KMS-11 (cell line): ENCODE measurements around the gene PPP1R3G.

Experiments used
- H2AFZ ChIP-seq: fragments of 200-600 bp; sonication (generic); 2 replicates; pipeline ENCODE4 v1.6.1; 2016; ENCODE audit warnings: antibody characterized with exemption, mixed run types, low read depth
- H3K27ac ChIP-seq: fragments of 200-600 bp; sonication (generic); 2 replicates; pipeline ENCODE4 v1.6.1; 2016; ENCODE audit warnings: mild to moderate bottlenecking, mixed run types
- H3K27me3 ChIP-seq: fragments of 200-600 bp; sonication (generic); 2 replicates; pipeline ENCODE4 v1.6.1; 2017; ENCODE audit warnings: mild to moderate bottlenecking, low read depth, mixed run types, moderate library complexity; ENCODE audit not compliant: insufficient read depth
- H3K36me3 ChIP-seq: fragments of 200-600 bp; sonication (generic); 2 replicates; pipeline ENCODE4 v1.6.1; 2017; ENCODE audit warnings: mild to moderate bottlenecking, mixed run types; ENCODE audit not compliant: insufficient read depth
- H3K4me1 ChIP-seq: fragments of 200-600 bp; sonication (generic); 2 replicates; pipeline ENCODE4 v1.6.1; 2016; ENCODE audit warnings: mild to moderate bottlenecking, low read depth, mixed run types; ENCODE audit not compliant: poor library complexity, severe bottlenecking
- H3K4me2 ChIP-seq: fragments of 200-600 bp; sonication (generic); 2 replicates; pipeline ENCODE4 v1.7.0; 2016; ENCODE audit warnings: mild to moderate bottlenecking, mixed run types
- H3K4me3 ChIP-seq: fragments of 200-600 bp; sonication (generic); IDR thresholded peaks from 2 replicates; pipeline ENCODE4 v1.6.1; 2017; ENCODE audit warnings: low read depth, low read length, mixed read lengths; ENCODE audit not compliant: insufficient read depth
- H3K79me2 ChIP-seq: fragments of 200-600 bp; sonication (generic); 2 replicates; pipeline ENCODE4 v1.6.1; 2016; ENCODE audit warnings: low read depth, mixed run types; ENCODE audit not compliant: insufficient read depth
- H3K9ac ChIP-seq: fragments of 200-600 bp; sonication (generic); 2 replicates; pipeline ENCODE4 v1.6.1; 2016; ENCODE audit warnings: mild to moderate bottlenecking, mixed run types
- H4K20me1 ChIP-seq: fragments of 200-600 bp; sonication (generic); 2 replicates; pipeline ENCODE4 v1.6.1; 2016; ENCODE audit warnings: mild to moderate bottlenecking, mixed run types; ENCODE audit not compliant: insufficient read depth
- CTCF ChIP-seq: fragments of 200-600 bp; sonication (generic); conservative IDR thresholded peaks from 2 replicates; pipeline ENCODE4 v1.6.1; 2017; ENCODE audit warnings: low read depth, mild to moderate bottlenecking, antibody characterized with exemption, low read length, moderate library complexity, mixed read lengths

PPP1R3G gene

GRCh38 chr6:5063617-5064016 lies 21.5 kb upstream of the PPP1R3G start:
- Histone ChIP-seq H3K9ac (no peak overlapping the region), H3K4me3 (no peak overlapping the region), H3K4me1 (no peaks in the 10 kb centered on the region), H3K27me3 (no peaks in the 10 kb centered on the region), H3K79me2 (no peaks in the 10 kb centered on the region), H4K20me1 (no peaks in the 10 kb centered on the region), H3K4me2 (no peak overlapping the region), H3K27ac (no peak overlapping the region), H3K36me3 (no peaks in the 10 kb centered on the region), H2AFZ (no peak overlapping the region)
- no peak for TF ChIP-seq CTCF

- Histone ChIP-seq H3K9ac (no peak overlapping the region), H4K20me1 (no peaks in the 10 kb centered on the region), H3K27ac (no peak overlapping the region), H3K27me3 (no peaks in the 10 kb centered on the region), H3K4me1 (peaks cover 6% of the 10 kb centered on the region), H3K79me2 (no peaks in the 10 kb centered on the region), H2AFZ (no peak overlapping the region), H3K4me3 (no peak overlapping the region), H3K36me3 (no peaks in the 10 kb centered on the region), H3K4me2 (no peak overlapping the region)
- no peak for TF ChIP-seq CTCF
Observed at GRCh38 chr6:5066456-5067093, 18.6 kb upstream of the PPP1R3G start.

- Histone ChIP-seq H3K4me1 (peaks cover 13% of the 10 kb centered on the region), H4K20me1 (no peaks in the 10 kb centered on the region)
- no peak for TF ChIP-seq CTCF
Observed at GRCh38 chr6:5067305-5067704, 17.8 kb upstream of the PPP1R3G start.

GRCh38 chr6:5068153-5068751 lies 16.9 kb upstream of the PPP1R3G start:
- H3K4me3 ChIP-seq = no peak overlapping the region
- no peaks in the 10 kb centered on the region for H3K27me3 ChIP-seq
- no peak overlapping the region for H3K4me2 ChIP-seq
- H3K27ac ChIP-seq = no peak overlapping the region
- H3K36me3 ChIP-seq = no peaks in the 10 kb centered on the region
- H3K9ac ChIP-seq = no peak overlapping the region
- no peak overlapping the region for H2AFZ ChIP-seq
- peaks cover 22% of the 10 kb centered on the region for H3K4me1 ChIP-seq
- H3K79me2 ChIP-seq = no peaks in the 10 kb centered on the region
- no peaks in the 10 kb centered on the region for H4K20me1 ChIP-seq
- no peak for TF ChIP-seq CTCF

More at GRCh38 chr6:5067305-5067704, 17.8 kb upstream of the PPP1R3G start:
- no peak overlapping the region for H3K4me2 ChIP-seq
- H3K79me2 ChIP-seq = no peaks in the 10 kb centered on the region
- no peaks in the 10 kb centered on the region for H3K36me3 ChIP-seq
- no peak overlapping the region for H3K27ac ChIP-seq
- H3K9ac ChIP-seq = no peak overlapping the region
- H3K27me3 ChIP-seq = no peaks in the 10 kb centered on the region
- H2AFZ ChIP-seq = no peak overlapping the region
- no peak overlapping the region for H3K4me3 ChIP-seq
